HCT116 (cell line): Measurements from ENCODE around the gene HDAC8. TPM values are rescaled to one million over a fixed set of nuclear protein-coding genes. Genes with fewer than 3 reads are reported as not detected.

Experiments
- ATAC-seq: fragments of 200-7000 bp; cut with Tn5 transposase; 2 replicates; pipeline ENCODE4 v1.9.1; 2020; ENCODE audit warnings: mild to moderate bottlenecking, moderate library complexity
- BruUV-seq: library from RNA; stranded (reverse); fragments of 400-500 nt; replicated peaks from 2 replicates; lab custom pipeline; 2021; lab: Mats Ljungman, UMichigan
- CTCF ChIA-PET: fragments of 300-600 bp; sonication (Branson Sonifier 250); formaldehyde crosslinking; loops from one replicate; lab custom pipeline; 2021; ENCODE audit warnings: antibody characterized with exemption; lab: Charles Lee
- POLR2A ChIA-PET: fragments of 300-600, 350-600 bp; sonication (Branson Sonifier 250); formaldehyde crosslinking; loops from one replicate; lab custom pipeline; 2021; ENCODE audit warnings: antibody characterized with exemption; lab: Charles Lee
- RAD21 ChIA-PET, 2 experiments: fragments of 300-600 bp; sonication (Branson Sonifier 250); formaldehyde crosslinking; loops; one replicate each; lab custom pipeline; 2023; ENCODE audit warnings: low total read pairs in 2 of 2; ENCODE audit not compliant: uncharacterized antibody in 2 of 2, unreplicated experiment in 2 of 2, low non-redundant PET in 1 of 2; lab: Charles Lee
- DNase-seq: peaks from one replicate; pipeline ENCODE4 v3.0.0-alpha.2; 2010; ENCODE audit warnings: low read depth, low spot score
- H2AFZ ChIP-seq: fragments of 200-600 bp; shearing (Covaris generic), sonication (generic); 2 replicates; pipeline ENCODE4 v1.6.1; 2017; ENCODE audit warnings: low read depth, mixed run types, mixed read lengths, antibody characterized with exemption, low read length; ENCODE audit not compliant: poor library complexity, severe bottlenecking
- H3K27ac ChIP-seq: 2 replicates; pipeline ENCODE4 v1.5.1; 2012; ENCODE audit warnings: low read depth, low read length
- H3K27me3 ChIP-seq: fragments of 200-600 bp; sonication (generic); 2 replicates; pipeline ENCODE4 v1.6.1; 2016; ENCODE audit warnings: mixed run types, low read length, mixed read lengths; ENCODE audit not compliant: insufficient read depth
- H3K36me3 ChIP-seq, 2 experiments: fragments of 200-500 bp in 1 of 2; fragments of 200-600 bp in 1 of 2; sonication (Bioruptor generic) in 1 of 2; sonication (generic) in 1 of 2; 2 replicates each; pipeline versions ENCODE4 v1.5.1 to v1.6.1; 2014 to 2016; ENCODE audit warnings: low read length in 2 of 2, inconsistent platforms in 1 of 2, mixed read lengths in 1 of 2, mixed run types in 1 of 2; ENCODE audit not compliant: insufficient read depth in 2 of 2, control insufficient read depth in 1 of 2
- H3K4me1 ChIP-seq, 2 experiments: fragments of 200-600 bp in 1 of 2; sonication (generic) in 1 of 2; 2 replicates each; pipeline versions ENCODE4 v1.5.1 to v1.6.1; 2012 to 2017; ENCODE audit warnings: low read length in 2 of 2, inconsistent platforms in 1 of 2, mild to moderate bottlenecking in 1 of 2, mixed read lengths in 1 of 2, mixed run types in 1 of 2, moderate library complexity in 1 of 2; ENCODE audit not compliant: insufficient read depth in 2 of 2, control insufficient read depth in 1 of 2
- H3K4me2 ChIP-seq: fragments of 200-600 bp; sonication (generic); 2 replicates; pipeline ENCODE4 v1.6.1; 2017; ENCODE audit warnings: mixed run types, low read length, mixed read lengths
- H3K4me3 ChIP-seq, 2 experiments: fragments of 200-600 bp in 1 of 2; sonication (generic) in 1 of 2; replicated peaks in 1 of 2; 2 replicates each; pipeline ENCODE4 v1.5.1; 2011 to 2016; ENCODE audit warnings: low read length in 2 of 2, control low read depth in 1 of 2, low read depth in 1 of 2, mild to moderate bottlenecking in 1 of 2, mixed read lengths in 1 of 2, mixed run types in 1 of 2
- H3K79me2 ChIP-seq: fragments of 200-600 bp; sonication (generic); 2 replicates; pipeline ENCODE4 v1.6.1; 2017; ENCODE audit warnings: mild to moderate bottlenecking, mixed run types, low read length, moderate library complexity, mixed read lengths; ENCODE audit not compliant: insufficient read depth
- H3K9ac ChIP-seq: fragments of 200-600 bp; sonication (generic); 2 replicates; pipeline ENCODE4 v1.6.1; 2016; ENCODE audit warnings: low read length, mixed read lengths
- H3K9me2 ChIP-seq: fragments of 200-600 bp; sonication (generic), shearing (Covaris generic); 2 replicates; pipeline ENCODE4 v1.6.1; 2017; ENCODE audit warnings: mixed run types, mild to moderate bottlenecking, moderate library complexity; ENCODE audit not compliant: insufficient read depth
- H3K9me3 ChIP-seq, 2 experiments: fragments of 200-500 bp in 1 of 2; fragments of 200-600 bp in 1 of 2; sonication (Bioruptor generic) in 1 of 2; sonication (generic) in 1 of 2; 2 replicates each; pipeline ENCODE4 v1.6.1; 2014 to 2017; ENCODE audit warnings: low read length in 2 of 2, mixed read lengths in 2 of 2, inconsistent platforms in 1 of 2, low read depth in 1 of 2, mild to moderate bottlenecking in 1 of 2, mixed run types in 1 of 2, moderate library complexity in 1 of 2; ENCODE audit not compliant: control insufficient read depth in 1 of 2, insufficient read depth in 1 of 2
- H4K20me1 ChIP-seq: fragments of 200-600 bp; sonication (generic), shearing (Covaris generic); 2 replicates; pipeline ENCODE4 v1.6.1; 2017; ENCODE audit warnings: mixed run types, mild to moderate bottlenecking, moderate library complexity; ENCODE audit not compliant: insufficient read depth
- CBX3 ChIP-seq: IDR thresholded peaks from 2 replicates; pipeline ENCODE4 v1.6.1; 2012; ENCODE audit warnings: low read depth
- CTCF ChIP-seq, 3 experiments: fragments of 200-600 bp in 1 of 3; sonication (generic) in 1 of 3; IDR thresholded peaks in 2 of 3; conservative IDR thresholded peaks in 1 of 3; 2 replicates each; pipeline ENCODE4 v1.5.1; 2012 to 2017; ENCODE audit warnings: low read depth in 2 of 3, low read length in 2 of 3, antibody characterized with exemption in 1 of 3, borderline replicate concordance in 1 of 3, control low read depth in 1 of 3, mild to moderate bottlenecking in 1 of 3, mixed read lengths in 1 of 3, mixed run types in 1 of 3, moderate library complexity in 1 of 3; ENCODE audit not compliant: insufficient read depth in 1 of 3
- EZH2 ChIP-seq: fragments of 200-600 bp; sonication (generic); IDR thresholded peaks from 2 replicates; pipeline ENCODE4 v1.6.1; 2017; ENCODE audit warnings: antibody characterized with exemption, mixed run types
- POLR2AphosphoS5 ChIP-seq: IDR thresholded peaks from 2 replicates; pipeline ENCODE4 v1.6.1; 2011; ENCODE audit warnings: mild to moderate bottlenecking, low read depth, low read length, moderate library complexity
- RAD21 ChIP-seq: IDR thresholded peaks from 2 replicates; pipeline ENCODE4 v1.6.1; 2012; ENCODE audit warnings: low read depth, mild to moderate bottlenecking
- SP1 ChIP-seq: IDR thresholded peaks from 2 replicates; pipeline ENCODE4 v1.6.1; 2012; ENCODE audit warnings: low read depth
- intact Hi-C: fragments of 100-400 bp; cut with micrococcal nuclease; formaldehyde crosslinking; loops from 2 replicates; pipeline ENCODE4 v1.10.0; 2022
- total RNA-seq: library from RNA; stranded (reverse); gene quantifications from one replicate; pipeline ENCODE4 v1.2.1, GENCODE V29; 2021; ENCODE audit not compliant: unreplicated experiment

HDAC8 gene
- total RNA-seq, 1 experiment from 2014 or later = 24.1 TPM

- TF ChIP-seq CBX3 (no peak), POLR2AphosphoS5 (no peak), EZH2 (no peak), SP1 (no peak)
These were observed 492 bp upstream of the HDAC8 start (continued) for GRCh38 chrX:72573158-72573511.

GRCh38 chrX:72569786-72570185 lies 2.9 kb downstream of the HDAC8 start:
- Histone ChIP-seq H3K36me3 (peaks cover 0 to 6% of the 10 kb centered on the region in 2 experiments; a peak in 2 of 4 replicates), H3K9me3 (no peaks in the 10 kb centered on the region), H3K9me2 (no peaks in the 10 kb centered on the region), H3K4me1 (no peaks in the 10 kb centered on the region; a peak in 1 of 4 replicates), H3K4me2 (no peak overlapping the region), H3K27ac (no peak overlapping the region), H4K20me1 (no peaks in the 10 kb centered on the region), H3K4me3 (no peak overlapping the region), H3K27me3 (no peaks in the 10 kb centered on the region), H3K79me2 (no peaks in the 10 kb centered on the region; the same call in 1 of the 2 replicates), H2AFZ (no peak overlapping the region), H3K9ac (no peak overlapping the region)
- POLR2A ChIA-PET = no interaction called here
- ATAC-seq (no peak), DNase-seq (no peak)
- intact Hi-C loops = no loop called here
- no TSS peak for BruUV-seq
- CTCF ChIA-PET = no interaction called here
- TF ChIP-seq CTCF (IDR thresholded peaks at IDR 0.05 in 2 of 3, conservative IDR thresholded peaks at IDR 0.05 in 1 of 3; ENCODE audit: borderline replicate concordance in 1 of 3, insufficient read depth in 1 of 3, low read depth in 2 of 3, low read length in 2 of 3) (no peak), RAD21 (peak; percentile 28; the same call in 1 of the 2 replicates)
- RAD21 ChIA-PET = no interaction called here
